ENCODE data around the gene IZUMO4.

The IZUMO4 gene

GRCh38 chr19:2058570-2059421, 37.9 kb upstream of the IZUMO4 start:
- in situ Hi-C loops (cut with HindIII; ENCODE audit: low sequenced_read_pairs): no loop called here

DNA sequence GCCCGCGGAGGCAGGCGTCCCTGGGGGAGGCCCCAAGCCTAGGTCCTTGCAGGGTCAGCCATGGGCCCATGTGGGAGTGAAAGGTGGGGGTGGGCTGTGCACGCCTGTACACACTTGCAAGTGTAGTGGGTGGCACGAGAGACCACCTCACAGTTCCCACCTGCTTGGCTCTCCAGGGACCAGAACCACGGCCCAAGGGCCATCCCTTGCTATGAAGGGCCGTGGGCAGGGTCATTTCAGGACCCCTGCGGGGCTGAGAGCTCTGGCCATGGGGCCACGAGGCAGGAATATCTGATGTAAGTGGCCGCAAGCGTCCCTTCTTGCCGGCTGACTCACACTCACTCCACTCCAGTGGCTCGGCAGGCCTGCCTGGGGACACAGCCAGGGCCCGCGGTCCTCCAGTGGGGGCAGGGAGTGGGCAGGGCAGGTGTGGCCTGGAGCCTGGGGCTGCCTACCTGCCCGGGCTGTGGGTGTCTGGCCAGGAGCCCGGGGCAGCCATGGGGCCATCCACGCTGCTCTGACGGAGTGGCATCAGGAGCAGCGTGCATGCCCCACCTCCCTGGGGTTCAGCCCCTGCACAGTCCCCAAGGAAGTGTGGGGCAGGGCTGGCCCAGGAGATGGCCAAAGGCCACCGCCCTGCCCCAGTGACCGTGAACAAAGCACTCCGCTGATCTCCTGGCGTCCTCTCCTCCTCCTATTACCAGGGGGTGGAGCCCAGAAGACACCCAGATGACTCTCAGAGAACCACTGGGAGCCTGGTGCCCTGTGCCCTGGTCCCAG, 37.1 kb upstream of the IZUMO4 start:
- in situ Hi-C loops (cut with HindIII; ENCODE audit: low sequenced_read_pairs): loop anchor here (5.0 kb wide), 1 partner anchor 67 kb away; no protein-coding TSS in a partner anchor

GRCh38 chr19:2060884-2061494, 35.7 kb upstream of the IZUMO4 start:
- in situ Hi-C loops (cut with HindIII; ENCODE audit: low sequenced_read_pairs): loop anchor here (5.0 kb wide), 1 partner anchor 69 kb away; no protein-coding TSS in a partner anchor

DNA sequence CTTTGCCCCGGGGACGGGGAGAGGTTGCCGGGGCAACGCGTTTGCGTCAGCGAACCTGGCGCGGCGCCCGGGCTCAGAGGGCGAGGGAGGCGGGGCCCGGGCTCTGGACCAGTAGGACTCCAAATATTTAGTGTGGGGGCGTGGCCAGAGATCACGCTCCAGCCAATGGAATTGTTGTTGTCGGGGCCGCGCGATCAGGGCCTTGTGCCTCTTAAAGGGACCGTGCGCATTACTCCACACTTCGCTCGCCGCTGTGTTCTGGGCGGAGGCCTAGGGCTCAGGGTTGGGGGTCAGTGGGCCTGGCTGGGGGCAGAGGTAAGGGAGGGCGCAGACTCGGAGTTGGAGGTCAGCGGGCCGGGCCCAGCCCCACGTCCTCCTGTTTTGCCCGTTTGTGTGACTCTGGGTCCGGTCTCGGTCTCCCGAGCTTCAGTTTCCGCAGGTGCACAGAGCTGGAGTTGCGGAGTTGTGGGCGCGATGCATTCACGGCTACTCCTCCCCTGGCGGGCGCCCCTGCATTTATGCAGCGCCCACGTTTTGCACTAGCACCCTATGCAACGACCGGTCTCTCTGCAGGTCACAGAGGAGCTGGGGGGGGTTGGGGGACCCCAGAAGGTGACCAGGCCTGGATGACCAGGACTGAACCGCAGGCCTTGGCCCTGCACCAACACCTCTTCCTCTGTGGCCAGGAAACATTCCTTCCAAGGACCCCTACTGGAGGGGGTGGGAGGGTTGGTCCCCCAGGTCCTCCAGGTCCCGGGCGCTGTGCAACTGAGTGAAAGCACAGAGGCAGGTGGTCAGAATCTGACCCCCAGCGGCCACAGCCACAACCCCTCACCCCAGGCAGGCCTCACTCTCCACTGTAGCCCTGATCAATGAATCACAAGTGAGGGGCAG, 35.0 kb upstream of the IZUMO4 start:
- in situ Hi-C loops (cut with HindIII; ENCODE audit: low sequenced_read_pairs): loop anchor here (5.0 kb wide), 1 partner anchor 69 kb away; no protein-coding TSS in a partner anchor

DNA sequence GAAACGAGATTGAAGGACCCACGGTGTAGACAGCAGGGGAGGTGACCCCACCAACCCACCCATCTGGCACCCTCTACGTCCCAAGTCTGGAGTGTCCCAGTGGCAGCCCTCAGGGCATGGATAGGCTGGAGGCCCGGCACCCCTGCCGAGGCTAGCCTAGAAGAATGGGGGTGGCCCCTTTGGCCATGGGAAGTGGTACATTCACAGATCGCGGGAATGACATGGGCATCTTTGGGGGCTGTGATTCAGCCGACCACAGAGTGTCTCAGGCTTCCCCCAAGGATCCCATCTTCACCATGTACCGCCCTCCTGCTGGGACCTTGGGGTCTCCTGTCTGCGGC, 34.4 kb upstream of the IZUMO4 start:
- in situ Hi-C loops (cut with HindIII; ENCODE audit: low sequenced_read_pairs): loop anchor here (5.0 kb wide), 1 partner anchor 70 kb away; no protein-coding TSS in a partner anchor

- in situ Hi-C loops (cut with HindIII; ENCODE audit: low sequenced_read_pairs): loop anchor here (5.0 kb wide), 1 partner anchor 70 kb away; no protein-coding TSS in a partner anchor
These were observed 33.9 kb upstream of the IZUMO4 start for GRCh38 chr19:2062770-2063169.

DNA sequence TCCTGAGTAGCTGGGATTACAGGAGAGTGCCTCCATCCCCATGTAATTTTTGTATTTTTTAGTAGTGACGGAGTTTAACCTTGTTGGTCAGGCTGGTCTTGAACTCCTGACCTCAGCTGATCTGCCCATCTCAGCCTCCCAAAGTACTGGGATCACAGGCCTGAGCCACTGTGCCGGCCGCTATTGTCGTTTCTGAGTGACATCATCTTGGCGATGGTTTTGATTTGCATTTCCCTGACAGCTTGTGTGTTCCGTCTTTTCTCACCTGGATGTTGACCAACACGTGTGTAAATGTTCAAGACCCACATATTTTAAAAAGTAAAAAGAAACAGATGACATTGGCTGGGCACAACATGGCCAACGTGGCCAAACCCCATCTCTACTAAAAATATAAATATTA, 32.9 kb upstream of the IZUMO4 start:
- in situ Hi-C loops (cut with HindIII; ENCODE audit: low sequenced_read_pairs): loop anchor here (5.0 kb wide), 1 partner anchor 72 kb away; no protein-coding TSS in a partner anchor

DNA sequence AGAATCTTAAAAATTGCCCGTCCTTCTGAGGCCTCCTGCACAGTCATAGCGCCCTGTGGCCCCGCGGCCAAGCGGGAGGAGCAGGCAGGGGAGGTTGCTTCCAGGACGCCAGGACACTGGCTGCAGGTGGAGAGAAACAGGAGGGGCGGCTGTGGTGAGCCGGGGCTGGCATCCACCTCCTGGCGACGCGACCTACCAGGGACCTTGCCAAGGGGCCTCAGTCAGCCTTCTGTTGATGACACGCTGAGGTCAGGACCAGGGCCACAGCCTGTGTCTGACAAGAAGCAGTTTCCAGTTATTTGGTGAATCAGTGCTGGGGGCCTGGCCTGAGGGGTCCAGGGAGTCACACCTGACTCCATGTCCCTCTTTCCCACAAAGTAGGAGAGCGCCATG, 32.3 kb upstream of the IZUMO4 start:
- in situ Hi-C loops (cut with HindIII; ENCODE audit: low sequenced_read_pairs): loop anchor here (5.0 kb wide), 1 partner anchor 72 kb away; no protein-coding TSS in a partner anchor

- in situ Hi-C loops (cut with HindIII; ENCODE audit: low sequenced_read_pairs): loop anchor here (5.0 kb wide), 1 partner anchor 73 kb away; no protein-coding TSS in a partner anchor
These were observed 31.8 kb upstream of the IZUMO4 start for GRCh38 chr19:2064788-2065524.

GRCh38 chr19:2070436-2070827, 26.3 kb upstream of the IZUMO4 start:
- in situ Hi-C loops (cut with HindIII; ENCODE audit: low sequenced_read_pairs): no loop called here

DNA sequence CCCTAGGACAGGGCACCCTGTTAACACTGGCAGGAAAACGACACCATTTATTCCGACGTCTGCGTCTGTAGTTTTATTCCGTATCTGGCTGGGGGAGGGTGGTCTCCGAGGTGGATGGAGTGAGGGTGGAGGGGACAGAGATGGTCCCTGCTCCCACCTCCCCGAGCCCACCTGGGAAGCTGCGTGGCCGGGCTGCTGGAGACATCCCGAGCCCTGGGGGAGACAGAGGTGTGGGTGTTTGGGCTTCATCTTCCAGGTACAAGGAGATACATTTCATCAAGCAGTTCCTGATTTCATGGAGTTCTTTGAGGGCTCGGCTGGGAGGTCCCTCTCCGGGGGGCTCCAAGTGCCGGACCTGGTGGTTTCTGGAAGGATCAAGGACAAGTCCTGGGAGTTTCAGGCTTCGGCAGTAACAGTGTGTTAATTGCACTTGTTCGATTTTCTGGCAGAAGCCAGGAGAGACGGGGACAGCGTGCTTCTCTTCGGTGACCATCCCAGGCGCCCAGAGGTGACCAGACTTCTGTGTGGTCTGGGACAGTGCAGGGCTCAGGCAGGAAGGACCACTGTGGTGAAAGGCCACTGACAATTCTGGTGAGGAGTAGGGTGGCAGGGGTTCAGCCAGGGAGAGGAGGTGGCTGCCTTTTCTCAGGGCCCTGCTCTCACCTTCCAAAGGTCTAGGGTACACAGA, 25.6 kb upstream of the IZUMO4 start:
- in situ Hi-C loops (cut with HindIII; ENCODE audit: low sequenced_read_pairs): no loop called here

- in situ Hi-C loops (cut with HindIII; ENCODE audit: low sequenced_read_pairs): no loop called here
These were observed 23.8 kb upstream of the IZUMO4 start for GRCh38 chr19:2072757-2073551.

DNA sequence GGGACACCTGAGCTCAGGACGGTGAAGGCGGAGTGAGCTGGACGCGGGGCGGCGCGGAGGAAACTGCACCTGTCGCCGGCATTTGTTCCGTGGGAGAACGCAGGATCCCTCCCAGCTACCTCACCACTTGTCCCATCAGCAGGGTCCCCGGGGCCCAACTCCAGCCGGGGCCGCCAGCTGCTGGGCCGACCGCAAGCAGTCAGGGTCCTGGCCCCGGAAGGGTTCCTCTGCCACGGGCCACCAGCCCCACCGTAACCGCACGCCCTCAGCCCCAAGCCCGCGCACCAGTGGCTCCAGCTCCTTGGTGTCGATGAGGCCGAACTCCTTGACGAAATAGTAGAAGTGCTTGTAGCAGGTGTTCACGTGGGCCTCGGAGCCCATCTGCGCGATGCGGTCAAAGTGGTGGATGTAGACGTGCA, 20.2 kb upstream of the IZUMO4 start:
- in situ Hi-C loops (cut with HindIII; ENCODE audit: low sequenced_read_pairs): no loop called here

GRCh38 chr19:2077398-2077797, 19.3 kb upstream of the IZUMO4 start:
- in situ Hi-C loops (cut with HindIII; ENCODE audit: low sequenced_read_pairs): no loop called here

GRCh38 chr19:2077833-2078619, 18.7 kb upstream of the IZUMO4 start:
- in situ Hi-C loops (cut with HindIII; ENCODE audit: low sequenced_read_pairs): no loop called here

- in situ Hi-C loops (cut with HindIII; ENCODE audit: low sequenced_read_pairs): no loop called here
These were observed 17.4 kb upstream of the IZUMO4 start for GRCh38 chr19:2079076-2079864.
